MM.1S (cell line): Measurements from ENCODE around the gene SYTL3.

Experiments used
- DNase-seq: peaks from one replicate; pipeline ENCODE4 v3.0.0-alpha.2; 2015
- H2AFZ ChIP-seq: fragments of 300-600 bp; sonication (generic); 2 replicates; pipeline ENCODE4 v1.6.0; 2016; ENCODE audit warnings: antibody characterized with exemption, low read length
- H3F3A ChIP-seq: fragments of 300-600 bp; sonication (generic); 2 replicates; pipeline ENCODE4 v1.6.1; 2016; ENCODE audit warnings: mild to moderate bottlenecking, antibody characterized with exemption, low read length, moderate library complexity, mixed read lengths; ENCODE audit not compliant: insufficient read depth
- H3K27ac ChIP-seq: fragments of 300-600 bp; sonication (generic); 2 replicates; pipeline ENCODE4 v1.5.1; 2016; ENCODE audit warnings: mild to moderate bottlenecking, low read length
- H3K27me3 ChIP-seq: fragments of 300-600 bp; sonication (generic); replicated peaks from 2 replicates; pipeline ENCODE4 v1.6.0; 2016; ENCODE audit warnings: low read length; ENCODE audit not compliant: insufficient read depth
- H3K36me3 ChIP-seq: fragments of 300-600 bp; sonication (generic); replicated peaks from 2 replicates; pipeline ENCODE4 v1.6.1; 2016; ENCODE audit warnings: mild to moderate bottlenecking, low read length, mixed read lengths; ENCODE audit not compliant: insufficient read depth
- H3K4me1 ChIP-seq: fragments of 300-600 bp; sonication (generic); 2 replicates; pipeline ENCODE4 v1.6.1; 2016; ENCODE audit warnings: low read length, mixed read lengths
- H3K4me2 ChIP-seq: fragments of 300-600 bp; sonication (generic); 2 replicates; pipeline ENCODE4 v1.6.0; 2016; ENCODE audit warnings: low read depth, low read length
- H3K4me3 ChIP-seq: fragments of 300-600 bp; sonication (generic); 2 replicates; pipeline ENCODE4 v1.5.1; 2016; ENCODE audit warnings: low read length, mixed read lengths
- H3K79me2 ChIP-seq: fragments of 300-600 bp; sonication (generic); 2 replicates; pipeline ENCODE4 v1.6.1; 2016; ENCODE audit warnings: mixed run types, low read length, mixed read lengths
- H3K9ac ChIP-seq: fragments of 300-600 bp; sonication (generic); 2 replicates; pipeline ENCODE4 v1.6.1; 2016; ENCODE audit warnings: low read length, mixed read lengths
- H3K9me2 ChIP-seq: fragments of 300-600 bp; sonication (generic); replicated peaks from 2 replicates; pipeline ENCODE4 v1.6.1; 2016; ENCODE audit warnings: mild to moderate bottlenecking, low read length, mixed read lengths; ENCODE audit not compliant: insufficient read depth
- H3K9me3 ChIP-seq: fragments of 300-600 bp; sonication (generic); replicated peaks from 2 replicates; pipeline ENCODE4 v1.6.1; 2016; ENCODE audit warnings: mild to moderate bottlenecking, low read length, mixed read lengths; ENCODE audit not compliant: insufficient read depth
- H4K20me1 ChIP-seq: fragments of 300-600 bp; sonication (generic); 2 replicates; pipeline ENCODE4 v1.6.1; 2016; ENCODE audit warnings: mild to moderate bottlenecking, low read length, moderate library complexity, mixed read lengths; ENCODE audit not compliant: insufficient read depth
- EZH2 ChIP-seq: fragments of 300-600 bp; sonication (generic); optimal IDR thresholded peaks from 2 replicates; pipeline ENCODE3; 2017; ENCODE audit warnings: low read depth, mild to moderate bottlenecking, antibody characterized with exemption, low read length, mixed read lengths
- EZH2phosphoT487 ChIP-seq: fragments of 300-600 bp; sonication (generic); IDR thresholded peaks from 2 replicates; pipeline ENCODE4 v1.6.1; 2018; ENCODE audit warnings: antibody characterized with exemption, low read length
- TF ChIP-seq, protein P1 (sequence below): fragments of 300-600 bp; sonication (generic); IDR thresholded peaks from 2 replicates; pipeline ENCODE4 v1.5.1; 2016; ENCODE audit warnings: antibody characterized with exemption, low read length, mixed read lengths

Gene SYTL3

DNA sequence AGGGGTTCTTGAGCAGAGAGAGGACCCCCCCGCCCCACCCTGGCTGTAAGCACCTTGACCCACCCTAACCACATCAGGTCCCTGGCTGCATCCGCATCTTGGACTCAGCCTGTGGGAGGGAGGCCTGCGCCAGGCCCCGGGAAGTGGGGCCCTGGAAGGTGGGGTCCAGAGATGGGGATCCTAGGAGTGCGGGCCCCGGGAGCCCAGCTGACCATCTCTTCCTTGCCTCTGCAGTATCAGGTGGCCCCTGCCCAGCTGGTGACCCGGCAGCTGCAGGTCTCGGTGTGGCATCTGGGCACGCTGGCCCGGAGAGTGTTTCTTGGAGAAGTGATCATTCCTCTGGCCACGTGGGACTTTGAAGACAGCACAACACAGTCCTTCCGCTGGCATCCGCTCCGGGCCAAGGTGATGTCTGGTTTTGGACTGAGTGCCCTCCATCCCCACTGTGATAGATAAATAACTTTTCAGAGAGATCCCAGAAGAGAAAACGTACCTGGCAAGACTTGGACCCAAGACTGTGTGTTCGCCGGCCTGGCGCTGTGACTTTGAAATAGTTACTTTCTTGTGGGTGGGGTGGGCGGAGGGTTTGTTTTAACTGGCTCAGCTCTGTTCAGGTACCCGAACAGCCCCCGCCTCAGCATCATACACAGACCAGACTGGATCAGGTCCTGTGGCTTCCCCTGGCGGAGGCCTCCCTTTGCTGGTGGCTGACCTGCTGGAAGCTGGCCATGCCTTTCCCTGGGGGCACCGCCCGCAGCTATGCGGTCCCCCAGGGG, 107.3 kb downstream of the SYTL3 start:
- Histone ChIP-seq H3K4me3 (no peak overlapping the region), H3K36me3 (no peaks in the 10 kb centered on the region), H3K9ac (no peak overlapping the region), H3K4me1 (no peaks in the 10 kb centered on the region), H3K9me3 (no peaks in the 10 kb centered on the region), H4K20me1 (no peaks in the 10 kb centered on the region), H3K4me2 (no peak overlapping the region), H3F3A (no peaks in the 10 kb centered on the region), H3K27me3 (no peaks in the 10 kb centered on the region), H3K9me2 (no peaks in the 10 kb centered on the region), H3K27ac (no peak overlapping the region), H3K79me2 (no peaks in the 10 kb centered on the region), H2AFZ (no peak overlapping the region)
- TF ChIP-seq EZH2phosphoT487 (no peak), EZH2 (no peak)
- TF ChIP-seq, protein P1, sequence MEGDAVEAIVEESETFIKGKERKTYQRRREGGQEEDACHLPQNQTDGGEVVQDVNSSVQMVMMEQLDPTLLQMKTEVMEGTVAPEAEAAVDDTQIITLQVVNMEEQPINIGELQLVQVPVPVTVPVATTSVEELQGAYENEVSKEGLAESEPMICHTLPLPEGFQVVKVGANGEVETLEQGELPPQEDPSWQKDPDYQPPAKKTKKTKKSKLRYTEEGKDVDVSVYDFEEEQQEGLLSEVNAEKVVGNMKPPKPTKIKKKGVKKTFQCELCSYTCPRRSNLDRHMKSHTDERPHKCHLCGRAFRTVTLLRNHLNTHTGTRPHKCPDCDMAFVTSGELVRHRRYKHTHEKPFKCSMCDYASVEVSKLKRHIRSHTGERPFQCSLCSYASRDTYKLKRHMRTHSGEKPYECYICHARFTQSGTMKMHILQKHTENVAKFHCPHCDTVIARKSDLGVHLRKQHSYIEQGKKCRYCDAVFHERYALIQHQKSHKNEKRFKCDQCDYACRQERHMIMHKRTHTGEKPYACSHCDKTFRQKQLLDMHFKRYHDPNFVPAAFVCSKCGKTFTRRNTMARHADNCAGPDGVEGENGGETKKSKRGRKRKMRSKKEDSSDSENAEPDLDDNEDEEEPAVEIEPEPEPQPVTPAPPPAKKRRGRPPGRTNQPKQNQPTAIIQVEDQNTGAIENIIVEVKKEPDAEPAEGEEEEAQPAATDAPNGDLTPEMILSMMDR: no peak
- DNase-seq: no peak

DNA sequence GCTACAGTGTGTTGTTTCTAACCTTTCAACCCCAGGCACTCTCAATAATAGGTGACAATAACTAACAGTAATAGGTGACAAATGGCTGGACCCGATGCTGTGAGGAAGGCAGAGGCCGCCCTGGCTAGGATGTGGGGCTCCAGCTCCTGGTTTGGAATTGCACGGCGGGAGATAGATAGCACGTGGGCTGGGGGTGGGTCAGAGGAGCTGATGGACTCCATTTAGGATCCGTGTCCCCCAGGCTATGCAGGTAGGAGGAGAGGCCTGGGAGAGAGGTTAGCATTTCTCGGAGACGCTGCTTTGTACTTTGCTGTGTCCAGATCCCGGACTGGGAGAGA, 107.9 kb downstream of the SYTL3 start:
- Histone ChIP-seq H3K27ac (no peak overlapping the region), H3K4me1 (no peaks in the 10 kb centered on the region), H3K36me3 (no peaks in the 10 kb centered on the region), H3K9me3 (no peaks in the 10 kb centered on the region), H3K4me2 (no peak overlapping the region), H3F3A (no peaks in the 10 kb centered on the region), H3K9ac (no peak overlapping the region), H4K20me1 (no peaks in the 10 kb centered on the region), H3K79me2 (no peaks in the 10 kb centered on the region), H3K4me3 (no peak overlapping the region), H3K27me3 (no peaks in the 10 kb centered on the region), H2AFZ (no peak overlapping the region), H3K9me2 (no peaks in the 10 kb centered on the region)
- no peak for DNase-seq
- no peak for TF ChIP-seq EZH2
- TF ChIP-seq EZH2phosphoT487: no peak
- TF ChIP-seq, protein P1: no peak

DNA sequence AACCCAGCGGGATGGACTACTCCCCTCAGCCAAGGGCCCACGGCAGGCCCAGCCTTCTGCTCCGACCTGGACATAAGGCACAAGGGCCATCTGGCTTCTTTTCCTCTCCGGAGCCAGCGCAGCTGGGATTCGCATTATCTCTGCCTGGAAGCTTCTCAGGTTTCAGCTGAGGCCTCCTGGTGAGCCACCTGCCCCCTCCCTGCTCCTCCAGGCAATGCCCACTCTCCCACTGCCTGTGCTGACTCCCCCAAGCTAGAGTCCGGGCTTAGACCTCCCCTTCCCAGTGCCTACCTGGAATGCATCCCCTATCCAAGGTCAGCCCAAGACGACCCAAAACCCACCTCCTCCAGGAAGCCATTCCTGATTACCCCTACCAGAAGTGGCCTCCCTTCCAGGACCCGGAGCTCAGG, 108.6 kb downstream of the SYTL3 start:
- Histone ChIP-seq H3K79me2 (no peaks in the 10 kb centered on the region), H3K4me3 (no peak overlapping the region), H3K27me3 (no peaks in the 10 kb centered on the region), H2AFZ (no peak overlapping the region), H3K4me1 (no peaks in the 10 kb centered on the region), H3K9me3 (no peaks in the 10 kb centered on the region), H3K9ac (no peak overlapping the region), H3K36me3 (no peaks in the 10 kb centered on the region), H3K9me2 (no peaks in the 10 kb centered on the region), H3K27ac (no peak overlapping the region), H3F3A (no peaks in the 10 kb centered on the region), H3K4me2 (no peak overlapping the region), H4K20me1 (no peaks in the 10 kb centered on the region)
- TF ChIP-seq EZH2phosphoT487: no peak
- TF ChIP-seq EZH2: no peak
- TF ChIP-seq, protein P1: no peak
- DNase-seq: no peak
